H1 (cell line): Measurements from ENCODE around the gene OCLN. TPM values are rescaled to one million over a fixed set of nuclear protein-coding genes. Genes with fewer than 3 reads are reported as not detected.
"Not testable (repeated sequence)": the region's sequence is repeated elsewhere in the genome, so short reads cannot be mapped to it uniquely, and the experiment has no call there.

Source experiments
- CTCF ChIA-PET: fragments of 300-600 bp; sonication (Branson Sonifier 250); formaldehyde crosslinking; loops from one replicate; lab custom pipeline; 2021; ENCODE audit not compliant: partially characterized antibody; lab: Charles Lee
- POLR2A ChIA-PET: fragments of 300-600 bp; sonication (Branson Sonifier 250); formaldehyde crosslinking; loops from one replicate; lab custom pipeline; 2021; ENCODE audit warnings: inconsistent platforms; ENCODE audit not compliant: partially characterized antibody; lab: Charles Lee
- DNase-seq, 2 experiments: peaks; one replicate each; pipeline versions ENCODE4 v3.0.0 to v3.0.0-alpha.2; 2010 to 2022; ENCODE audit warnings: low spot score in 2 of 2, low read depth in 1 of 2, mixed read lengths in 1 of 2
- FAIRE-seq: peaks from 2 replicates; lab custom pipeline; 2011; peaks lifted over from hg19 to GRCh38; lab: Jason Lieb, UNC
- H2AFZ ChIP-seq: 2 replicates; pipeline ENCODE4 v1.8.1; 2012; ENCODE audit warnings: low read length, inconsistent platforms
- H2AK5ac ChIP-seq: 2 replicates; pipeline ENCODE4 v1.6.1; 2013; ENCODE audit warnings: low read depth, low read length
- H2BK120ac ChIP-seq: replicated peaks from 2 replicates; pipeline ENCODE3; 2013; ENCODE audit warnings: low read depth, low read length, inconsistent platforms
- H2BK12ac ChIP-seq: 2 replicates; pipeline ENCODE4 v1.6.1; 2013; ENCODE audit warnings: low read depth, low read length
- H2BK15ac ChIP-seq: 2 replicates; pipeline ENCODE4 v1.6.1; 2013; ENCODE audit warnings: low read length
- H2BK20ac ChIP-seq: 2 replicates; pipeline ENCODE4 v1.6.1; 2013; ENCODE audit warnings: low read length
- H2BK5ac ChIP-seq: 2 replicates; pipeline ENCODE4 v1.6.1; 2013; ENCODE audit warnings: low read depth, low read length
- H3K14ac ChIP-seq: 2 replicates; pipeline ENCODE4 v1.6.1; 2013; ENCODE audit warnings: inconsistent platforms; ENCODE audit not compliant: insufficient read length
- H3K18ac ChIP-seq: 2 replicates; pipeline ENCODE4 v1.6.1; 2013; ENCODE audit warnings: low read length; ENCODE audit errors: extremely low read depth
- H3K23ac ChIP-seq: 2 replicates; pipeline ENCODE4 v1.6.1; 2013; ENCODE audit warnings: inconsistent platforms; ENCODE audit not compliant: insufficient read length
- H3K23me2 ChIP-seq: 2 replicates; pipeline ENCODE4 v1.6.1; 2013; ENCODE audit warnings: low read depth, low read length
- H3K27ac ChIP-seq: 2 replicates; pipeline ENCODE4 v1.6.1; 2011; ENCODE audit warnings: low read depth, low read length, inconsistent platforms
- H3K27me3 ChIP-seq, 4 experiments: replicated peaks in 1 of 4; 1 replicate in 1 of 4; 2 replicates in 3 of 4; pipeline versions ENCODE4 v1.6.1 to v1.8.1; 2011 to 2013; ENCODE audit warnings: low read length in 3 of 4, mild to moderate bottlenecking in 3 of 4, inconsistent platforms in 2 of 4, mixed read lengths in 2 of 4, moderate library complexity in 1 of 4; ENCODE audit not compliant: control insufficient read depth in 3 of 4, insufficient read depth in 3 of 4; ENCODE audit errors: extremely low read depth in 1 of 4
- H3K36me3 ChIP-seq, 4 experiments: 2 replicates each; pipeline versions ENCODE4 v1.6.1 to v1.8.1; 2011 to 2013; ENCODE audit warnings: mild to moderate bottlenecking in 4 of 4, low read length in 3 of 4, moderate library complexity in 2 of 4, control low read depth in 1 of 4, inconsistent platforms in 1 of 4; ENCODE audit not compliant: insufficient read depth in 4 of 4, control insufficient read depth in 2 of 4
- H3K4ac ChIP-seq: replicated peaks from 2 replicates; pipeline ENCODE3; 2013; ENCODE audit warnings: low read length, low read depth, mixed read lengths, inconsistent platforms; ENCODE audit not compliant: insufficient read length
- H3K4me1 ChIP-seq, 4 experiments: replicated peaks in 1 of 4; 1 replicate in 1 of 4; 2 replicates in 3 of 4; pipeline versions ENCODE4 v1.6.1 to v1.8.1; 2011 to 2013; ENCODE audit warnings: low read length in 3 of 4, inconsistent platforms in 2 of 4, mixed read lengths in 1 of 4; ENCODE audit not compliant: insufficient read depth in 4 of 4, control insufficient read depth in 3 of 4
- H3K4me2 ChIP-seq, 2 experiments: 2 replicates each; pipeline versions ENCODE4 v1.6.1 to v1.8.1; 2011 to 2013; ENCODE audit warnings: low read depth in 2 of 2, low read length in 2 of 2, control low read depth in 1 of 2, inconsistent platforms in 1 of 2, mild to moderate bottlenecking in 1 of 2; ENCODE audit not compliant: insufficient read depth in 1 of 2
- H3K4me3 ChIP-seq, 4 experiments: fragments of 200-600, 300-600 bp in 1 of 4; sonication (generic), shearing (Covaris generic), sonication (Bioruptor Twin) in 1 of 4; 2 replicates each; pipeline versions ENCODE4 v1.5.1 to v1.8.1; 2011 to 2016; ENCODE audit warnings: low read length in 4 of 4, low read depth in 3 of 4, control low read depth in 2 of 4, inconsistent platforms in 2 of 4, mild to moderate bottlenecking in 2 of 4, mixed read lengths in 1 of 4, moderate library complexity in 1 of 4; ENCODE audit not compliant: insufficient read depth in 2 of 4; ENCODE audit errors: extremely low read depth in 1 of 4
- H3K56ac ChIP-seq: replicated peaks from 2 replicates; pipeline ENCODE3; 2013; ENCODE audit warnings: low read depth, mild to moderate bottlenecking, mixed read lengths, low read length, inconsistent platforms; ENCODE audit not compliant: insufficient read length
- H3K79me1 ChIP-seq: 2 replicates; pipeline ENCODE4 v1.6.1; 2013; ENCODE audit warnings: low read depth, low read length, control low read depth
- H3K79me2 ChIP-seq, 2 experiments: 2 replicates each; pipeline versions ENCODE4 v1.6.1 to v1.8.1; 2012 to 2013; ENCODE audit warnings: low read length in 2 of 2, mild to moderate bottlenecking in 2 of 2, inconsistent platforms in 1 of 2; ENCODE audit not compliant: insufficient read depth in 2 of 2, control insufficient read depth in 1 of 2
- H3K9ac ChIP-seq, 4 experiments: replicated peaks in 1 of 4; 1 replicate in 1 of 4; 2 replicates in 3 of 4; pipeline versions ENCODE4 v1.6.1 to v1.8.1; 2011 to 2013; ENCODE audit warnings: low read depth in 3 of 4, low read length in 3 of 4, control low read depth in 2 of 4, mild to moderate bottlenecking in 2 of 4, moderate library complexity in 2 of 4, inconsistent platforms in 1 of 4; ENCODE audit errors: extremely low read depth in 1 of 4
- H3K9me3 ChIP-seq, 2 experiments: 2 replicates each; pipeline versions ENCODE4 v1.6.1 to v1.8.1; 2012 to 2013; ENCODE audit warnings: mild to moderate bottlenecking in 2 of 2, moderate library complexity in 2 of 2, control low read depth in 1 of 2, inconsistent platforms in 1 of 2, low read depth in 1 of 2, low read length in 1 of 2, mixed read lengths in 1 of 2; ENCODE audit not compliant: insufficient read depth in 2 of 2
- H4K20me1 ChIP-seq, 2 experiments: replicated peaks in 1 of 2; 2 replicates each; pipeline versions ENCODE3 to v1.8.1; 2011 to 2013; ENCODE audit warnings: inconsistent platforms in 2 of 2, low read length in 2 of 2, mild to moderate bottlenecking in 1 of 2; ENCODE audit not compliant: insufficient read depth in 2 of 2, control insufficient read depth in 1 of 2
- H4K5ac ChIP-seq: 2 replicates; pipeline ENCODE4 v1.6.1; 2013; ENCODE audit warnings: low read length, low read depth, mixed read lengths, inconsistent platforms; ENCODE audit not compliant: insufficient read length
- H4K8ac ChIP-seq: 2 replicates; pipeline ENCODE4 v1.8.0; 2013; ENCODE audit warnings: mild to moderate bottlenecking, moderate library complexity, low read length, inconsistent platforms; ENCODE audit not compliant: insufficient read depth; ENCODE audit errors: extremely low read depth
- H4K91ac ChIP-seq: replicated peaks from 2 replicates; pipeline ENCODE3; 2013; ENCODE audit warnings: low read length, mixed read lengths, inconsistent platforms; ENCODE audit not compliant: insufficient read length
- WGBS, 2 experiments: shearing (Covaris generic) in 1 of 2; methylation state at CpG; one replicate each; pipeline versions ENCODE4 v1.1.6 to v1.1.7; 2013 to 2015; ENCODE audit warnings: low lambda C conversion rate in 2 of 2, mixed read lengths in 2 of 2, inconsistent platforms in 1 of 2, low coverage in 1 of 2, missing lambda C conversion rate in 1 of 2; ENCODE audit not compliant: insufficient replicate concordance in 2 of 2, insufficient coverage in 1 of 2, insufficient read length in 1 of 2; ENCODE audit errors: extremely low coverage in 1 of 2, missing lambda C conversion rate in 1 of 2; 5-methylcytosine and 5-hydroxymethylcytosine counted together
- polyA plus RNA-seq, 7 experiments: library from polyadenylated mRNA; depleted of rRNA in 3 of 7; stranded (reverse) in 5 of 7; unstranded in 2 of 7; fragments of >200 nt in 5 of 7; fragments of 200-250 nt in 2 of 7; gene quantifications; 1 replicate in 5 of 7; 2 replicates in 1 of 7; 4 replicates in 1 of 7; pipeline versions ENCODE4 v1.2.1 to v1.2.3, GENCODE V29; 2011 to 2013; ENCODE audit warnings: missing spikeins in 2 of 7, mixed read lengths in 2 of 7
- total RNA-seq: library from RNA; stranded (reverse); fragmentation: NEBNext Ultra II Directional; extraction: Animal tissue kit (Norgen Biotek cat#: 25700); gene quantifications from 2 replicates; pipeline ENCODE4 v1.2.1, GENCODE V29; 2021

The OCLN gene
- total and polyA plus RNA-seq, 2 of the 8 experiments (the other 6 are each of a cell fraction or from before 2014, with no cell fraction given): 27.9 to 85.5 TPM

GRCh38 chr5:69541347-69541746 lies 48.8 kb downstream of the OCLN start:
- H2BK120ac ChIP-seq, H3K18ac ChIP-seq, H3K36me3 ChIP-seq, H2BK20ac ChIP-seq, H2AK5ac ChIP-seq, H3K23me2 ChIP-seq, H3K14ac ChIP-seq, H2BK12ac ChIP-seq, H2AFZ ChIP-seq, H3K9me3 ChIP-seq, H3K79me2 ChIP-seq, H2BK15ac ChIP-seq, H2BK5ac ChIP-seq, H3K27ac ChIP-seq, H3K79me1 ChIP-seq, DNase-seq, H3K4me1 ChIP-seq, H4K5ac ChIP-seq, CTCF ChIA-PET, H3K23ac ChIP-seq, H4K8ac ChIP-seq, H3K4me3 ChIP-seq, POLR2A ChIA-PET, H3K4ac ChIP-seq, H3K4me2 ChIP-seq, FAIRE-seq, H3K9ac ChIP-seq, H3K56ac ChIP-seq, H3K27me3 ChIP-seq, H4K20me1 ChIP-seq, H4K91ac ChIP-seq: not testable (repeated sequence)
- WGBS, 2 experiments: no CpG with 5 or more reads among the region's 1 CpG

GRCh38 chr5:69542838-69543618 lies 50.4 kb downstream of the OCLN start:
- DNase-seq, H3K56ac ChIP-seq, H4K5ac ChIP-seq, H2BK12ac ChIP-seq, H3K23me2 ChIP-seq, H3K18ac ChIP-seq, H4K8ac ChIP-seq, H3K36me3 ChIP-seq, CTCF ChIA-PET, H3K9me3 ChIP-seq, H3K4ac ChIP-seq, H2BK20ac ChIP-seq, H3K27me3 ChIP-seq, H3K23ac ChIP-seq, H2BK15ac ChIP-seq, H3K4me2 ChIP-seq, H4K91ac ChIP-seq, H2BK5ac ChIP-seq, H3K79me1 ChIP-seq, H3K79me2 ChIP-seq, FAIRE-seq, H3K9ac ChIP-seq, H2AFZ ChIP-seq, POLR2A ChIA-PET, H3K27ac ChIP-seq, H4K20me1 ChIP-seq, H2AK5ac ChIP-seq, H3K4me3 ChIP-seq, H3K4me1 ChIP-seq, H2BK120ac ChIP-seq, H3K14ac ChIP-seq: not testable (repeated sequence)
- no CpG with 5 or more reads among the region's 3 CpGs for WGBS, 2 experiments
